Measurements from ENCODE around the gene ZBTB20.

DNA sequence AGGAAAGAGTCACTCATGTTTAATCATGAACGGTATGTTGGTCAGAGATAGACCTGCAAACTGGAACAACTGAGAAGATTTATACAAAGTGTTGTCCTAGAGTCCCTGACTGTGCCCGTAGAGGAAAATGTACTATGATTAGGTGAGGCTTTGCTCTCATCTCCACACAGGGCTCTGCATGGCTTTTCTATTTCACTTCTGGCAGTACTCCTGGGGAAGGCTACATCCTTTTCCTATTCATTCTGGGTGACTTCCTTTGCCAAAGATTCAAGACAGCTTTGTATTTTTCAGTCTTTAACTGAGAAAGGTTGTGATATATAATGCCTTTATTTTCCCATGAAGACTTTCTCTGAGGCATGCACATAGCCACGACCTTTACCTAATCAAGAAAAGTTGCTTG lies 414.7 kb downstream of the ZBTB20 start:
- TF ChIP-seq POLR2A (IDR thresholded peaks at IDR 0.05; ENCODE audit: low read depth) (no peak), POLR2AphosphoS5 (IDR thresholded peaks at IDR 0.05) (no peak)
- TF ChIP-seq, protein P1, sequence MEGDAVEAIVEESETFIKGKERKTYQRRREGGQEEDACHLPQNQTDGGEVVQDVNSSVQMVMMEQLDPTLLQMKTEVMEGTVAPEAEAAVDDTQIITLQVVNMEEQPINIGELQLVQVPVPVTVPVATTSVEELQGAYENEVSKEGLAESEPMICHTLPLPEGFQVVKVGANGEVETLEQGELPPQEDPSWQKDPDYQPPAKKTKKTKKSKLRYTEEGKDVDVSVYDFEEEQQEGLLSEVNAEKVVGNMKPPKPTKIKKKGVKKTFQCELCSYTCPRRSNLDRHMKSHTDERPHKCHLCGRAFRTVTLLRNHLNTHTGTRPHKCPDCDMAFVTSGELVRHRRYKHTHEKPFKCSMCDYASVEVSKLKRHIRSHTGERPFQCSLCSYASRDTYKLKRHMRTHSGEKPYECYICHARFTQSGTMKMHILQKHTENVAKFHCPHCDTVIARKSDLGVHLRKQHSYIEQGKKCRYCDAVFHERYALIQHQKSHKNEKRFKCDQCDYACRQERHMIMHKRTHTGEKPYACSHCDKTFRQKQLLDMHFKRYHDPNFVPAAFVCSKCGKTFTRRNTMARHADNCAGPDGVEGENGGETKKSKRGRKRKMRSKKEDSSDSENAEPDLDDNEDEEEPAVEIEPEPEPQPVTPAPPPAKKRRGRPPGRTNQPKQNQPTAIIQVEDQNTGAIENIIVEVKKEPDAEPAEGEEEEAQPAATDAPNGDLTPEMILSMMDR (IDR thresholded peaks at IDR 0.05): no peak

Measured in esophagus muscularis mucosa (tissue), 3 donors.